H9 (cell line): ENCODE results near the gene PRR32. TPM values are rescaled to one million over a fixed set of nuclear protein-coding genes. Genes with fewer than 3 reads are reported as not detected.

Experiments used
- DNase-seq: peaks from one replicate; pipeline ENCODE4 v3.0.0-alpha.2; 2017
- H2AFZ ChIP-seq: one replicate; pipeline ENCODE4 v1.6.1; 2013; ENCODE audit warnings: mild to moderate bottlenecking, low read length, control low read depth, moderate library complexity
- H2AK5ac ChIP-seq: 2 replicates; pipeline ENCODE4 v1.6.1; 2013; ENCODE audit warnings: low read length, control low read depth, mixed read lengths; ENCODE audit not compliant: insufficient read length
- H2BK120ac ChIP-seq: one replicate; pipeline ENCODE4 v1.6.1; 2013; ENCODE audit warnings: low read depth, mild to moderate bottlenecking, low read length, control low read depth, inconsistent platforms; ENCODE audit not compliant: poor library complexity, severe bottlenecking
- H2BK12ac ChIP-seq: 2 replicates; pipeline ENCODE4 v1.6.1; 2013; ENCODE audit warnings: low read length, control low read depth, mixed read lengths, low read depth; ENCODE audit not compliant: insufficient read length
- H2BK15ac ChIP-seq: 2 replicates; pipeline ENCODE4 v1.6.1; 2013; ENCODE audit warnings: low read depth, low read length, control low read depth
- H2BK20ac ChIP-seq: one replicate; pipeline ENCODE4 v1.6.1; 2013; ENCODE audit warnings: low read depth, mild to moderate bottlenecking, low read length, control low read depth, inconsistent platforms; ENCODE audit not compliant: poor library complexity, severe bottlenecking
- H2BK5ac ChIP-seq: 2 replicates; pipeline ENCODE4 v1.6.1; 2013; ENCODE audit warnings: low read length, control low read depth, mixed read lengths; ENCODE audit not compliant: insufficient read length
- H3K14ac ChIP-seq: 2 replicates; pipeline ENCODE4 v1.6.1; 2013; ENCODE audit warnings: low read length, control low read depth; ENCODE audit not compliant: insufficient read depth
- H3K18ac ChIP-seq: 2 replicates; pipeline ENCODE4 v1.6.1; 2013; ENCODE audit warnings: low read depth, mild to moderate bottlenecking, mixed read lengths, low read length, control low read depth; ENCODE audit not compliant: insufficient read length
- H3K23ac ChIP-seq: 2 replicates; pipeline ENCODE4 v1.6.1; 2013; ENCODE audit warnings: low read length, control low read depth, mixed read lengths, low read depth; ENCODE audit not compliant: insufficient read length
- H3K23me2 ChIP-seq: 2 replicates; pipeline ENCODE4 v1.6.1; 2013; ENCODE audit warnings: low read depth, mild to moderate bottlenecking, mixed read lengths, low read length, control low read depth; ENCODE audit not compliant: insufficient read length, poor library complexity, severe bottlenecking
- H3K27ac ChIP-seq: 2 replicates; pipeline ENCODE4 v1.5.1; 2013; ENCODE audit warnings: low read length, control low read depth, mixed read lengths, low read depth; ENCODE audit not compliant: insufficient read length
- H3K27me3 ChIP-seq: 2 replicates; pipeline ENCODE4 v1.6.1; 2013; ENCODE audit warnings: low read length, control low read depth, inconsistent platforms; ENCODE audit not compliant: insufficient read depth
- H3K4ac ChIP-seq: 2 replicates; pipeline ENCODE4 v1.6.1; 2013; ENCODE audit warnings: low read depth, mild to moderate bottlenecking, control low read depth, inconsistent platforms, low read length, moderate library complexity
- H3K4me1 ChIP-seq: 2 replicates; pipeline ENCODE4 v1.6.1; 2013; ENCODE audit warnings: low read length, control low read depth, inconsistent platforms; ENCODE audit not compliant: insufficient read depth
- H3K4me2 ChIP-seq: 2 replicates; pipeline ENCODE4 v1.6.1; 2013; ENCODE audit warnings: low read length, control low read depth, mixed read lengths; ENCODE audit not compliant: insufficient read length, insufficient read depth
- H3K56ac ChIP-seq: 2 replicates; pipeline ENCODE4 v1.6.1; 2013; ENCODE audit warnings: low read depth, mild to moderate bottlenecking, mixed read lengths, low read length, control low read depth; ENCODE audit not compliant: insufficient read length
- H3K79me1 ChIP-seq: 2 replicates; pipeline ENCODE4 v1.6.1; 2013; ENCODE audit warnings: low read depth, mild to moderate bottlenecking, moderate library complexity, low read length, control low read depth, inconsistent platforms; ENCODE audit not compliant: insufficient read depth, poor library complexity, severe bottlenecking
- H3K79me2 ChIP-seq: 2 replicates; pipeline ENCODE4 v1.6.1; 2013; ENCODE audit warnings: low read length, control low read depth, inconsistent platforms; ENCODE audit not compliant: insufficient read depth
- H3K9ac ChIP-seq: 2 replicates; pipeline ENCODE4 v1.6.1; 2013; ENCODE audit warnings: low read length, control low read depth, mixed read lengths; ENCODE audit not compliant: insufficient read length; ENCODE audit errors: extremely low read depth
- H3K9me3 ChIP-seq: one replicate; pipeline ENCODE4 v1.6.1; 2013; ENCODE audit warnings: low read depth, low read length, inconsistent platforms; ENCODE audit not compliant: control insufficient read depth
- H3T11ph ChIP-seq: one replicate; pipeline ENCODE4 v1.6.1; 2013; ENCODE audit warnings: mild to moderate bottlenecking, low read length, control low read depth, inconsistent platforms
- H4K20me1 ChIP-seq: one replicate; pipeline ENCODE4 v1.6.1; 2013; ENCODE audit not compliant: control insufficient read depth, insufficient read length, insufficient read depth
- H4K5ac ChIP-seq: 2 replicates; pipeline ENCODE4 v1.6.1; 2013; ENCODE audit warnings: low read depth, mild to moderate bottlenecking, mixed read lengths, low read length, control low read depth; ENCODE audit not compliant: insufficient read length
- H4K8ac ChIP-seq: replicated peaks from 2 replicates; pipeline ENCODE4 v1.6.1; 2013; ENCODE audit warnings: low read length, control low read depth, mixed read lengths, low read depth; ENCODE audit not compliant: insufficient read length
- H4K91ac ChIP-seq: 2 replicates; pipeline ENCODE4 v1.6.1; 2013; ENCODE audit warnings: low read depth, mild to moderate bottlenecking, moderate library complexity, mixed read lengths, low read length, control low read depth; ENCODE audit not compliant: insufficient read length
- H3K27ac Mint-ChIP-seq, 3 experiments: 2 replicates in 2 of 3; 3 replicates in 1 of 3; pipeline ENCODE4 v1.8.0; 2020 to 2021; ENCODE audit warnings: mixed read lengths in 3 of 3, mild to moderate bottlenecking in 1 of 3, moderate library complexity in 1 of 3
- H3K27me3 Mint-ChIP-seq: 2 replicates; pipeline ENCODE4 v1.8.0; 2021; ENCODE audit warnings: low read depth, mild to moderate bottlenecking, moderate library complexity, mixed read lengths
- H3K36me3 Mint-ChIP-seq, 3 experiments: 2 replicates in 2 of 3; 3 replicates in 1 of 3; pipeline ENCODE4 v1.8.0; 2020 to 2021; ENCODE audit warnings: low read depth in 3 of 3, mixed read lengths in 3 of 3; ENCODE audit not compliant: insufficient read depth in 1 of 3
- H3K4me1 Mint-ChIP-seq, 2 experiments: 2 replicates each; pipeline ENCODE4 v1.8.0; 2020; ENCODE audit warnings: mixed read lengths in 2 of 2
- H3K4me3 Mint-ChIP-seq, 2 experiments: 2 replicates in 1 of 2; 3 replicates in 1 of 2; pipeline ENCODE4 v1.8.0; 2020 to 2021; ENCODE audit warnings: mild to moderate bottlenecking in 2 of 2, mixed read lengths in 2 of 2, moderate library complexity in 1 of 2
- H3K9me3 Mint-ChIP-seq, 2 experiments: 2 replicates in 1 of 2; 3 replicates in 1 of 2; pipeline ENCODE4 v1.8.0; 2020; ENCODE audit warnings: mild to moderate bottlenecking in 2 of 2, mixed read lengths in 2 of 2, moderate library complexity in 1 of 2
- WGBS: extraction: QIAGEN DNeasy Blood & Tissue Kit; methylation state at CpG from one replicate; pipeline ENCODE4 v1.1.7; 2013; ENCODE audit warnings: missing lambda C conversion rate, low lambda C conversion rate, mixed read lengths; ENCODE audit not compliant: insufficient read length; ENCODE audit errors: extremely low coverage; 5-methylcytosine and 5-hydroxymethylcytosine counted together
- total RNA-seq: library from RNA; stranded (reverse); gene quantifications from 2 replicates; pipeline ENCODE4 v1.2.1, GENCODE V29; 2021
- TF ChIP-seq, protein P1 (sequence below): fragments of 200-600 bp; sonication (generic); conservative IDR thresholded peaks from 3 replicates; pipeline ENCODE4 v1.8.0; 2021; ENCODE audit warnings: antibody characterized with exemption, mild to moderate bottlenecking

Gene PRR32
- total RNA-seq, 1 experiment from 2014 or later = not detected

DNA sequence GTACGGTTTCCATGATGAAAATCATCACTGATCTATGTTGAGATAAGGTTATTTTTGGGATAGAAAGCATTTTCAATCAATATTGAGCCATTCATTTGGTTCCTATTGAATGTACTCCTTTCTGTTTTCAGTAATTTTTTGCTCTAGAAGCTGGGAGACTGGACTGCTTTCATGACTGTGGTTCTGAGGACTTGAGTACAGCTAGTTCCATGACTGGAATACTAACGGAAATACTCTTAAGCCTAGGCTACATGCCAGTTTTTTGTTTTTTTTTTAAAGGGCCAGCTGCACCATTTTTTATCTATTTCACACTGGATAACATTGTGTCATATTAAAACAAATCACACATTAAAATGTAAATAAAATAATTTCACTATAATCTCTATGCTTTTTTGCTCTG is 16.7 kb downstream of the PRR32 start:
- Histone ChIP-seq H3K4ac (no peak overlapping the region), H3K14ac (no peak overlapping the region), H3K79me2 (no peaks in the 10 kb centered on the region), H2BK20ac (no peak overlapping the region), H3K79me1 (no peaks in the 10 kb centered on the region), H3K18ac (no peak overlapping the region), H2BK12ac (no peak overlapping the region), H2BK15ac (no peak overlapping the region), H3K9ac (no peak overlapping the region), H3K4me1 (no peaks in the 10 kb centered on the region; the same call in 1 of the 2 replicates), H2AFZ (no peak overlapping the region), H4K5ac (no peak overlapping the region), H4K8ac (no peak overlapping the region), H2BK120ac (no peak overlapping the region), H3K56ac (no peak overlapping the region), H4K20me1 (no peaks in the 10 kb centered on the region), H3K27me3 (no peaks in the 10 kb centered on the region), H3K9me3 (no peaks in the 10 kb centered on the region), H3K4me2 (no peak overlapping the region), H3T11ph (no peak overlapping the region), H3K23me2 (no peaks in the 10 kb centered on the region), H4K91ac (no peak overlapping the region), H2BK5ac (no peak overlapping the region), H3K27ac (no peak overlapping the region), H2AK5ac (no peak overlapping the region), H3K23ac (no peak overlapping the region)
- Mint-ChIP-seq H3K27ac (no peak overlapping the region), H3K4me1 (peaks cover 8 to 17% of the 10 kb centered on the region in 2 experiments), H3K9me3 (peaks cover 0 to 55% of the 10 kb centered on the region in 2 experiments; a peak in 3 of 5 replicates), H3K27me3 (no peaks in the 10 kb centered on the region), H3K4me3 (no peak overlapping the region), H3K36me3 (no peaks in the 10 kb centered on the region)
- TF ChIP-seq, protein P1, sequence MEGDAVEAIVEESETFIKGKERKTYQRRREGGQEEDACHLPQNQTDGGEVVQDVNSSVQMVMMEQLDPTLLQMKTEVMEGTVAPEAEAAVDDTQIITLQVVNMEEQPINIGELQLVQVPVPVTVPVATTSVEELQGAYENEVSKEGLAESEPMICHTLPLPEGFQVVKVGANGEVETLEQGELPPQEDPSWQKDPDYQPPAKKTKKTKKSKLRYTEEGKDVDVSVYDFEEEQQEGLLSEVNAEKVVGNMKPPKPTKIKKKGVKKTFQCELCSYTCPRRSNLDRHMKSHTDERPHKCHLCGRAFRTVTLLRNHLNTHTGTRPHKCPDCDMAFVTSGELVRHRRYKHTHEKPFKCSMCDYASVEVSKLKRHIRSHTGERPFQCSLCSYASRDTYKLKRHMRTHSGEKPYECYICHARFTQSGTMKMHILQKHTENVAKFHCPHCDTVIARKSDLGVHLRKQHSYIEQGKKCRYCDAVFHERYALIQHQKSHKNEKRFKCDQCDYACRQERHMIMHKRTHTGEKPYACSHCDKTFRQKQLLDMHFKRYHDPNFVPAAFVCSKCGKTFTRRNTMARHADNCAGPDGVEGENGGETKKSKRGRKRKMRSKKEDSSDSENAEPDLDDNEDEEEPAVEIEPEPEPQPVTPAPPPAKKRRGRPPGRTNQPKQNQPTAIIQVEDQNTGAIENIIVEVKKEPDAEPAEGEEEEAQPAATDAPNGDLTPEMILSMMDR = no peak
- no CpG with 5 or more reads among the region's 2 CpGs for whole genome bisulfite sequencing
- no peak for DNase-seq
